K562 (cell line): ENCODE data around the gene LRRC26. TPM values are rescaled to one million over a fixed set of nuclear protein-coding genes. Genes with fewer than 3 reads are reported as not detected.
A peak's percentile ranks its signal among the peaks of the same experiment; 100 is the strongest.

Source experiments
- KDM5B ChIP-seq: fragments of 200-600 bp; sonication (generic); IDR thresholded peaks from 2 replicates; pipeline ENCODE4 v1.6.1; 2012; ENCODE audit warnings: low read depth, mild to moderate bottlenecking, moderate library complexity, low read length, control low read depth, inconsistent platforms; ENCODE audit not compliant: insufficient replicate concordance
- SP1 ChIP-seq: sonication (generic); formaldehyde crosslinking; IDR thresholded peaks from 2 replicates; pipeline ENCODE4 v1.8.1; 2022; ENCODE audit warnings: mild to moderate bottlenecking, missing genetic modification reagents
- ZNF263 ChIP-seq: sonication (generic); formaldehyde crosslinking; IDR thresholded peaks from 2 replicates; pipeline ENCODE4 v1.8.0; 2022; ENCODE audit warnings: mild to moderate bottlenecking, missing genetic modification reagents, borderline replicate concordance
- polyA plus RNA-seq, 8 experiments: library from polyadenylated mRNA; depleted of rRNA in 4 of 8; stranded (reverse) in 5 of 8; unstranded in 3 of 8; fragments of >200 nt; fragmentation: Nextera tagmentation in 2 of 8; fragmentation: Illumina TruSeq in 1 of 8; extraction: Ambion mirVana in 2 of 8; extraction: Trizol in 1 of 8; gene quantifications; 2 replicates each; pipeline versions ENCODE4 v1.2.1 to v1.2.3, GENCODE V29; 2011 to 2014; ENCODE audit warnings: inconsistent platforms in 1 of 8, missing spikeins in 1 of 8
- total RNA-seq, 7 experiments: library from RNA; depleted of rRNA in 6 of 7; stranded (reverse); fragments of >200 nt in 6 of 7; fragmentation: Illumina TruSeq in 2 of 7; extraction: Trizol in 2 of 7; gene quantifications; 2 replicates each; pipeline versions ENCODE4 v1.2.1 to v1.2.3, GENCODE V29; 2011 to 2021; ENCODE audit warnings: low replicate concordance in 1 of 7
- TF ChIP-seq, protein P1 (sequence below): sonication (generic); formaldehyde crosslinking; IDR thresholded peaks from 2 replicates; pipeline ENCODE4 v1.9.0; 2022; ENCODE audit warnings: mild to moderate bottlenecking, missing genetic modification reagents
- TF ChIP-seq, protein P2 (sequence below): sonication (generic); formaldehyde crosslinking; IDR thresholded peaks from 2 replicates; pipeline ENCODE4 v1.8.0; 2022; ENCODE audit warnings: mild to moderate bottlenecking, missing genetic modification reagents, borderline replicate concordance
- TF ChIP-seq, protein P3 (sequence below), 2 experiments: fragments of 450-650 bp; IDR thresholded peaks; 2 replicates each; pipeline ENCODE4 v1.6.1; 2016

The LRRC26 gene
- total and polyA plus RNA-seq, 9 of the 15 experiments (the other 6 are each of a cell fraction or from before 2014, with no cell fraction given): not detected

DNA sequence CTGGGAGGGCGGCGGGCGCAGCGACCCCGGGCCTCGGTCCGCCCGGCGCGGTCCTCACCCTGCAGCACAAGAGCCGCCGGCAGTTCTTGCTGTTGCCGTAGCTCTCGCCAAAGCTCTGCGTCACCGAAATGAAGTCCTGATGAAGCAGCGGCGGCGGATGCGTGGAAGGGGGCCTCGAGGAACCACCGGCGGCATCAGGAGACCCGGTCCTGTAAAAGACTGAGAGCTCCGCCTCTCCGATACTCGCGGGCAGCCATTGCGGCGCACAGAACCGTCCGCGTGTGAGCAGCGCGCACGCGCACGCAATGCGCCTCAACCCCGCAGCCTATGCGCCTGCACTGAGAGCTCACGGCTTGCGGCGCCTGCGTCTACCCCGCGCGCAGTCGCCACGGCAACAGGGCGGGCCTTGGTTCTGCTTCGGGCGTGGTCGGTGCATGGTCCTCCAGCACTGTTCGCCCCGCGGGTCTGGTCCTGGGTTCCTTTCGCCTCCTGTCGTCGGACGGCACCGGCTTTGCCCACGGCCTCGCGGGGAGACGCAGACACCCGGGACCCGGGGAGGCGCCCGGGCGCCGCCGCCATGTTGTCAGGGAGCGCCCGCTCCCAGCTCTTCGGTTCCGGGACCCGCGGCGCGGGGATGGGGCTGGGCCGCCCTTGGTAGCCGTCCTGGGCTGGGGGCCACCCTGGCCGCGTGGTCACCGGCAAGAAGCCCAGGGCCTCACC lies 40.2 kb downstream of the LRRC26 start (continued):
- TF ChIP-seq SP1 (CRISPR knock-in tag) (peak; percentile 79), KDM5B (peak; percentile 57), ZNF263 (CRISPR knock-in tag) (peak; percentile 66; the same call in 1 of the 2 replicates)
- TF ChIP-seq, protein P1, sequence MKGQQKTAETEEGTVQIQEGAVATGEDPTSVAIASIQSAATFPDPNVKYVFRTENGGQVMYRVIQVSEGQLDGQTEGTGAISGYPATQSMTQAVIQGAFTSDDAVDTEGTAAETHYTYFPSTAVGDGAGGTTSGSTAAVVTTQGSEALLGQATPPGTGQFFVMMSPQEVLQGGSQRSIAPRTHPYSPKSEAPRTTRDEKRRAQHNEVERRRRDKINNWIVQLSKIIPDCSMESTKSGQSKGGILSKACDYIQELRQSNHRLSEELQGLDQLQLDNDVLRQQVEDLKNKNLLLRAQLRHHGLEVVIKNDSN (CRISPR knock-in tag): 0 out of 2 replicates have a peak, but pooled peaks have one; percentile 7
- TF ChIP-seq, protein P2, sequence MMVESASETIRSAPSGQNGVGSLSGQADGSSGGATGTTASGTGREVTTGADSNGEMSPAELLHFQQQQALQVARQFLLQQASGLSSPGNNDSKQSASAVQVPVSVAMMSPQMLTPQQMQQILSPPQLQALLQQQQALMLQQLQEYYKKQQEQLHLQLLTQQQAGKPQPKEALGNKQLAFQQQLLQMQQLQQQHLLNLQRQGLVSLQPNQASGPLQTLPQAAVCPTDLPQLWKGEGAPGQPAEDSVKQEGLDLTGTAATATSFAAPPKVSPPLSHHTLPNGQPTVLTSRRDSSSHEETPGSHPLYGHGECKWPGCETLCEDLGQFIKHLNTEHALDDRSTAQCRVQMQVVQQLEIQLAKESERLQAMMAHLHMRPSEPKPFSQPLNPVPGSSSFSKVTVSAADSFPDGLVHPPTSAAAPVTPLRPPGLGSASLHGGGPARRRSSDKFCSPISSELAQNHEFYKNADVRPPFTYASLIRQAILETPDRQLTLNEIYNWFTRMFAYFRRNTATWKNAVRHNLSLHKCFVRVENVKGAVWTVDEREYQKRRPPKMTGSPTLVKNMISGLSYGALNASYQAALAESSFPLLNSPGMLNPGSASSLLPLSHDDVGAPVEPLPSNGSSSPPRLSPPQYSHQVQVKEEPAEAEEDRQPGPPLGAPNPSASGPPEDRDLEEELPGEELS (CRISPR knock-in tag): 0 out of 2 replicates have a peak, but pooled peaks have one; percentile 31
- TF ChIP-seq, protein P3, sequence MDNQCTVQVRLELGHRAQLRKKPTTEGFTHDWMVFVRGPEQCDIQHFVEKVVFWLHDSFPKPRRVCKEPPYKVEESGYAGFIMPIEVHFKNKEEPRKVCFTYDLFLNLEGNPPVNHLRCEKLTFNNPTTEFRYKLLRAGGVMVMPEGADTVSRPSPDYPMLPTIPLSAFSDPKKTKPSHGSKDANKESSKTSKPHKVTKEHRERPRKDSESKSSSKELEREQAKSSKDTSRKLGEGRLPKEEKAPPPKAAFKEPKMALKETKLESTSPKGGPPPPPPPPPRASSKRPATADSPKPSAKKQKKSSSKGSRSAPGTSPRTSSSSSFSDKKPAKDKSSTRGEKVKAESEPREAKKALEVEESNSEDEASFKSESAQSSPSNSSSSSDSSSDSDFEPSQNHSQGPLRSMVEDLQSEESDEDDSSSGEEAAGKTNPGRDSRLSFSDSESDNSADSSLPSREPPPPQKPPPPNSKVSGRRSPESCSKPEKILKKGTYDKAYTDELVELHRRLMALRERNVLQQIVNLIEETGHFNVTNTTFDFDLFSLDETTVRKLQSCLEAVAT (IDR thresholded peaks at IDR 0.05): peak in 1 of 2 experiments; percentile 39; a peak in 1 of 4 replicates
